B cell (primary cell): Measurements from ENCODE around the gene OAT. TPM values are rescaled to one million over a fixed set of nuclear protein-coding genes. Genes with fewer than 3 reads are reported as not detected.

Experiments
- ATAC-seq: fragments of 200-7000 bp; cut with Tn5 transposase; one replicate; pipeline ENCODE4 v1.10.0; 2021; ENCODE audit warnings: low read depth, mild to moderate bottlenecking, moderate number of reproducible peaks, moderate library complexity
- CTCF ChIA-PET: fragments of 350-600 bp; sonication (Branson Sonifier 250); formaldehyde crosslinking; loops from one replicate; lab custom pipeline; 2021; ENCODE audit warnings: antibody characterized with exemption, inconsistent platforms; lab: Charles Lee
- POLR2A ChIA-PET: fragments of 350-600 bp; sonication (Branson Sonifier 250); formaldehyde crosslinking; loops from one replicate; lab custom pipeline; 2021; ENCODE audit warnings: antibody characterized with exemption; lab: Charles Lee
- DNase-seq: peaks from one replicate; pipeline ENCODE4 v3.0.0; 2013
- H2AFZ ChIP-seq: 2 replicates; pipeline ENCODE4 v1.6.1; 2012; ENCODE audit warnings: mild to moderate bottlenecking, low read depth, low read length; ENCODE audit not compliant: insufficient read depth, poor library complexity, severe bottlenecking
- H3K27ac ChIP-seq, 2 donors: 1 replicate in 1 of 2; 2 replicates in 1 of 2; pipeline ENCODE4 v1.5.1; 2012 to 2013; ENCODE audit warnings: low read length in 2 of 2, mild to moderate bottlenecking in 2 of 2, moderate library complexity in 1 of 2
- H3K27me3 ChIP-seq, 4 experiments: fragments of 200-600 bp in 1 of 4; sonication (generic) in 1 of 4; replicated peaks in 1 of 4; 1 replicate in 2 of 4; 2 replicates in 2 of 4; pipeline versions ENCODE4 v1.6.1 to v1.7.0; 2013 to 2016; ENCODE audit warnings: low read length in 3 of 4, mild to moderate bottlenecking in 2 of 4, mixed read lengths in 1 of 4, moderate library complexity in 1 of 4; ENCODE audit not compliant: insufficient read depth in 4 of 4, control insufficient read depth in 3 of 4; ENCODE audit errors: control extremely low read depth in 1 of 4
- H3K36me3 ChIP-seq, 2 experiments: replicated peaks in 1 of 2; 1 replicate in 1 of 2; 2 replicates in 1 of 2; pipeline versions ENCODE4 v1.6.1 to v1.7.1; 2013; ENCODE audit warnings: low read length in 1 of 2; ENCODE audit not compliant: insufficient read depth in 2 of 2, control insufficient read depth in 1 of 2; ENCODE audit errors: control extremely low read depth in 1 of 2, extremely low read depth in 1 of 2
- H3K4me1 ChIP-seq, 2 donors: fragments of 200-600 bp in 1 of 2; sonication (generic) in 1 of 2; 1 replicate in 1 of 2; 2 replicates in 1 of 2; pipeline versions ENCODE4 v1.5.1 to v1.6.1; 2013 to 2017; ENCODE audit warnings: low read length in 2 of 2; ENCODE audit not compliant: control insufficient read depth in 2 of 2, insufficient read depth in 2 of 2
- H3K4me2 ChIP-seq: replicated peaks from 2 replicates; pipeline ENCODE3; 2012; ENCODE audit warnings: mild to moderate bottlenecking, low read depth, low read length; ENCODE audit not compliant: poor library complexity, severe bottlenecking
- H3K4me3 ChIP-seq, 5 experiments: fragments of 200-600 bp in 1 of 5; sonication (generic) in 1 of 5; 1 replicate in 3 of 5; 2 replicates in 2 of 5; pipeline versions ENCODE4 v1.5.1 to v1.7.0; 2011 to 2016; ENCODE audit warnings: low read length in 4 of 5, mild to moderate bottlenecking in 4 of 5, low read depth in 2 of 5, control low read depth in 1 of 5, moderate library complexity in 1 of 5; ENCODE audit not compliant: insufficient read depth in 1 of 5; ENCODE audit errors: control extremely low read depth in 1 of 5, extremely low read depth in 1 of 5
- H3K79me2 ChIP-seq: fragments of 200-600 bp; sonication (generic); one replicate; pipeline ENCODE4 v1.6.0; 2016; ENCODE audit warnings: low read length; ENCODE audit not compliant: control insufficient read depth, insufficient read depth
- H3K9ac ChIP-seq: fragments of 200-600 bp; sonication (generic); 2 replicates; pipeline ENCODE4 v1.6.1; 2017; ENCODE audit warnings: mild to moderate bottlenecking, low read length, moderate library complexity
- H3K9me3 ChIP-seq, 3 donors: one replicate each; pipeline versions ENCODE4 v1.6.1 to v1.7.1; 2013; ENCODE audit warnings: low read length in 2 of 3; ENCODE audit not compliant: control insufficient read depth in 2 of 3, insufficient read depth in 1 of 3; ENCODE audit errors: control extremely low read depth in 1 of 3
- H4K20me1 ChIP-seq: 2 replicates; pipeline ENCODE4 v1.6.0; 2012; ENCODE audit warnings: mild to moderate bottlenecking, low read length; ENCODE audit not compliant: insufficient read depth, control insufficient read depth, poor library complexity, severe bottlenecking
- H3K27ac Mint-ChIP-seq: one replicate; pipeline ENCODE4 v1.8.0; 2021; ENCODE audit warnings: mixed read lengths
- H3K27me3 Mint-ChIP-seq: one replicate; pipeline ENCODE4 v1.8.0; 2021; ENCODE audit warnings: mixed read lengths
- H3K4me1 Mint-ChIP-seq: one replicate; pipeline ENCODE4 v1.8.0; 2021; ENCODE audit warnings: mixed read lengths
- H3K4me3 Mint-ChIP-seq: one replicate; pipeline ENCODE4 v1.8.0; 2021; ENCODE audit warnings: mixed read lengths
- H3K9me3 Mint-ChIP-seq: one replicate; pipeline ENCODE4 v1.8.0; 2022; ENCODE audit warnings: mixed read lengths; ENCODE audit not compliant: insufficient read depth
- CTCF ChIP-seq: fragments of 200-600 bp; IDR thresholded peaks from one replicate; pipeline ENCODE4 v1.8.0; 2022; ENCODE audit warnings: antibody characterized with exemption, mild to moderate bottlenecking
- EZH2 ChIP-seq: IDR thresholded peaks from 2 replicates; pipeline ENCODE4 v1.6.1; 2012; ENCODE audit warnings: borderline replicate concordance, low read depth, mild to moderate bottlenecking, moderate library complexity, low read length; ENCODE audit not compliant: insufficient read depth, poor library complexity, severe bottlenecking
- WGBS: methylation state at CpG from one replicate; pipeline ENCODE4 v1.1.5; 2013; ENCODE audit warnings: missing lambda C conversion rate; ENCODE audit not compliant: insufficient coverage; 5-methylcytosine and 5-hydroxymethylcytosine counted together
- intact Hi-C: fragments of 100-400 bp; cut with micrococcal nuclease; formaldehyde crosslinking; loops from one replicate; pipeline ENCODE4 v1.10.0; 2022
- polyA plus RNA-seq: library from polyadenylated mRNA; depleted of rRNA; stranded (reverse); fragments of >200 nt; gene quantifications from 2 replicates; pipeline ENCODE4 v1.2.3, GENCODE V29; 2012
- total RNA-seq, 2 donors: library from RNA; stranded (reverse); fragments of 120-200 nt in 1 of 2; gene quantifications; 1 replicate in 1 of 2; 2 replicates in 1 of 2; pipeline versions ENCODE4 v1.2.3 to v1.2.4, GENCODE V29; 2013 to 2022

Gene OAT
- total and polyA plus RNA-seq, 2 donors (not counting 1 experiment from before 2014, with no cell fraction given), result 13.9 to 20.1 TPM

GRCh38 chr10:124455441-124455840 is 36.7 kb upstream of the OAT start:
- DNase-seq (no peak), ATAC-seq (no peak)
- Histone ChIP-seq H3K4me1 (peaks cover 1 to 8% of the 10 kb centered on the region in 2 donors), H4K20me1 (no peaks in the 10 kb centered on the region), H2AFZ (no peak overlapping the region), H3K9ac (no peak overlapping the region), H3K36me3 (no peaks in the 10 kb centered on the region), H3K27me3 (peaks cover 0 to 57% (median 31%) of the 10 kb centered on the region in 4 experiments), H3K9me3 (no peaks in the 10 kb centered on the region), H3K79me2 (no peaks in the 10 kb centered on the region), H3K4me3 (no peak overlapping the region), H3K27ac (no peak overlapping the region), H3K4me2 (no peak overlapping the region)
- ChIA-PET CTCF (interaction anchor here (0.6 kb wide), 1 partner anchor 210 kb away, joined by 7 read pairs; no protein-coding TSS in a partner anchor), POLR2A (no interaction called here)
- no peak overlapping the region for H3K27ac Mint-ChIP-seq
- intact Hi-C loops, result no loop called here
- no peaks in the 10 kb centered on the region for H3K9me3 Mint-ChIP-seq
- H3K4me1 Mint-ChIP-seq, result peaks cover 4% of the 10 kb centered on the region
- H3K4me3 Mint-ChIP-seq, result no peak overlapping the region
- H3K27me3 Mint-ChIP-seq, result peaks cover 55% of the 10 kb centered on the region
- TF ChIP-seq CTCF (no peak), EZH2 (no peak)
- WGBS, result 94% methylated on average over 5 of the region's 7 CpGs

- H3K79me2 ChIP-seq, result no peaks in the 10 kb centered on the region
- no peaks in the 10 kb centered on the region for H3K9me3 ChIP-seq
- intact Hi-C loops, result no loop called here
- Mint-ChIP-seq H3K27me3 (peaks cover 62% of the 10 kb centered on the region), H3K4me1 (peaks cover 14% of the 10 kb centered on the region), H3K27ac (no peak overlapping the region), H3K4me3 (no peak overlapping the region), H3K9me3 (no peaks in the 10 kb centered on the region)
- DNase-seq, result no peak
- H3K27me3 ChIP-seq, result peaks cover 0 to 68% (median 38%) of the 10 kb centered on the region in 4 experiments
- no peaks in the 10 kb centered on the region for H4K20me1 ChIP-seq
- no peak overlapping the region for H3K27ac ChIP-seq
- CTCF ChIA-PET, result no interaction called here
- no peak overlapping the region for H3K4me2 ChIP-seq
- H3K36me3 ChIP-seq, result no peaks in the 10 kb centered on the region
- POLR2A ChIA-PET, result no interaction called here
- WGBS, result 30% methylated on average over 2 of the region's 8 CpGs
- H2AFZ ChIP-seq, result no peak overlapping the region
- no peak for ATAC-seq
- H3K4me3 ChIP-seq, result no peak overlapping the region
- H3K4me1 ChIP-seq, result peaks cover 12 to 21% of the 10 kb centered on the region in 2 donors
- H3K9ac ChIP-seq, result no peak overlapping the region
- TF ChIP-seq EZH2 (no peak), CTCF (no peak)
Observed at GRCh38 chr10:124453960-124454610, 35.4 kb upstream of the OAT start.
